Measurements from ENCODE around the gene KRT36. TPM values are rescaled to one million over a fixed set of nuclear protein-coding genes. Genes with fewer than 3 reads are reported as not detected.

Gene KRT36
- total RNA-seq, 4 donors from 2014 or later: not detected

DNA sequence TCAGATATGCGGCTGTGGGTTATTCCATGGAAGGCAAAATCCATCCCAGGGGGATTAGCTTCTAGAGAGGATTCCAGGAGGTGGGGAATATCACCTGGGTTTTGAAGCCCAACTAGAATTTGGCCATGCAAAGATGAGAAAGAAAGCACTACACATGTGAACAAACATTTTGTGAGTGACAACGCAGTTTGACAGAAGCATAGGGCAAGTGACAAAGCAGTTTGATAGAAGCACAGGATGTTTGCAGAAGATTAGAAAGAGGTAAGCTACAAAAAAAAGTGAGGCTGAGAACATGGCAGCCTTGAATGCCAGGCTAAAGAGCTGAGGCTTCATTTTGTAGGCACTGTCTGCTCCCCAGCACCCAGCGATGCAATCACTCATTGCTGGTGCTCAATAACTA, 36.6 kb downstream of the KRT36 start:
- no peaks in the 10 kb centered on the region for H3K27me3 ChIP-seq
- H3K9me3 ChIP-seq: no peaks in the 10 kb centered on the region
- H3K4me3 ChIP-seq: no peak overlapping the region
- no peak for DNase-seq
- H3K27ac ChIP-seq: no peak overlapping the region
- no peaks in the 10 kb centered on the region for H3K4me1 ChIP-seq
- intact Hi-C loops (cut with DNase I; ENCODE audit: low total_unique reads): no loop called here
- no peaks in the 10 kb centered on the region for H3K36me3 ChIP-seq
- TF ChIP-seq CTCF (IDR thresholded peaks at IDR 0.05) (no peak), POLR2A (IDR thresholded peaks at IDR 0.05) (no peak)

DNA sequence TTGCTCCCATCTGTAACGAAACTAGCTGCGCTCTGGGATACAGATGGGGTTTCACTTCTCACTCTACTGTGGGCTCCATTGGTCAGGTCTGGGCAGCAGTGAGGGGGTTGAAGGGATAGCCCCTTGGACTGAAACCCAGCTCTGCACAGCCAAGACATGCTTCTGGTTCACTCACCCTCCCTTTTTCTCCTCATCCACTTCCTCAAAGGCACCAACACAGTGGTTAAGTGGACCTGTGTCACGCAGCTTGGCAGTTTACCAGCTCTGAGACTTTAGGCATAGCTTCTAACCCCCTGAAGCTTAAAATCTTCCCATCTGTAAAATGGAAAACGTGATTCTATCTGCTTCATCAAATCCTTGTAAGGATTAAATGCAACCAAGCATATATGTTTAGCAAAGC, 37.4 kb downstream of the KRT36 start:
- DNase-seq: no peak
- intact Hi-C loops (cut with DNase I; ENCODE audit: low total_unique reads): no loop called here
- Histone ChIP-seq H3K36me3 (no peaks in the 10 kb centered on the region), H3K4me3 (no peak overlapping the region), H3K27ac (no peak overlapping the region), H3K4me1 (no peaks in the 10 kb centered on the region), H3K27me3 (no peaks in the 10 kb centered on the region), H3K9me3 (no peaks in the 10 kb centered on the region)
- TF ChIP-seq POLR2A (IDR thresholded peaks at IDR 0.05): no peak
- no peak for TF ChIP-seq CTCF (IDR thresholded peaks at IDR 0.05)

DNA sequence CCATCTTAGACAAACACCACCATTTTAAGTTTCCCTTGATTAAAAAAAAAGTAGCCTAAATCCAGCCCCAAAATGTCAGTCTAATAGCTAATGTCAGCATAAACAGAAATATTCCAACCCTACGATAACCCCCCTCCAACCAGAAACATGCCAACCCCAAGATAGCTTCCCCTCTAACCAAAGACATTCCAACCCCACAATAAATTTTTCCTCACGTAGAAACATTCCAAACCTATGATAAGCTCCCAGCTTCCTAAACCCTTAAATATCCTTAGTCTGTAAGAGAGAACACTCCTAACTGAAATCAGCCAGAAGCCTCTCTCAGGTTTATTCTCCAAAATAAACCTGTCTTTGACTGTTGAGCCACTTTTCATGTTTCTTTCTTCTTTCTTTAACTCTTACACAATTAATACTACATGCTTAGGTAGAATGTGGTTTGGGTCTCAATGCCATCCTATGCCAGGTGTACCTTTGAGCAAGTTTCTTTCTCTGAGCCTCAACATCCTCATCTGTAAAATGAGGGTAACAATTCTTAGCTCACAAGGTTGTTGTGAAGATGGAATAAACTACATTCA, 38.5 kb downstream of the KRT36 start:
- Histone ChIP-seq H3K9me3 (no peaks in the 10 kb centered on the region), H3K4me3 (no peak overlapping the region), H3K36me3 (no peaks in the 10 kb centered on the region), H3K27me3 (no peaks in the 10 kb centered on the region), H3K27ac (no peak overlapping the region), H3K4me1 (no peaks in the 10 kb centered on the region)
- no peak for DNase-seq
- no peak for TF ChIP-seq CTCF (IDR thresholded peaks at IDR 0.05)
- TF ChIP-seq POLR2A (IDR thresholded peaks at IDR 0.05): no peak
- intact Hi-C loops (cut with DNase I; ENCODE audit: low total_unique reads): no loop called here

DNA sequence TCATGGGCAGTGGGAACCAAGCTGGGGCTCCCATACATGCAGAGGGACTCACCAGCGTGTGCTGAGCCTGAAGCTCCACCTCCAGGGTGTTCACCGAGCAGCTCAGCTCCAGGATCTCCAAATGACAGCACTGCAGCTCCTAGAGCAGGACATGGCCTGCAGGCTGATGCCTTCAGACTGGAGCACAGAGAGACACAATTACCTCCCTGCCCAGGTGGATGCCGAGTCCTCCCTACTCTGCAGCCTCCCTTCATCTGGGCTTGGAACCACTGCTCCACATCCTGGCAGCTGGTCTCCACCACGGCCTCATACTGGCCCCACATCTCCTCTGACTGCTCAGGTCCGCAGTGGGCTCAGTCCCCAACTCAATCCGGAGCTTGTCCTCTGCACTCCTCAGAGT, 40.7 kb downstream of the KRT36 start:
- Histone ChIP-seq H3K27me3 (no peaks in the 10 kb centered on the region), H3K27ac (no peak overlapping the region), H3K4me1 (no peaks in the 10 kb centered on the region), H3K9me3 (no peaks in the 10 kb centered on the region), H3K4me3 (no peak overlapping the region), H3K36me3 (no peaks in the 10 kb centered on the region)
- DNase-seq: no peak
- intact Hi-C loops (cut with DNase I; ENCODE audit: low total_unique reads): no loop called here
- TF ChIP-seq CTCF (IDR thresholded peaks at IDR 0.05) (no peak), POLR2A (IDR thresholded peaks at IDR 0.05) (no peak)

GRCh38 chr17:41448506-41448905, 41.2 kb downstream of the KRT36 start:
- no peaks in the 10 kb centered on the region for H3K36me3 ChIP-seq
- no peak overlapping the region for H3K4me3 ChIP-seq
- H3K27ac ChIP-seq: no peak overlapping the region
- intact Hi-C loops (cut with DNase I; ENCODE audit: low total_unique reads): no loop called here
- no peaks in the 10 kb centered on the region for H3K27me3 ChIP-seq
- DNase-seq: no peak
- TF ChIP-seq CTCF (IDR thresholded peaks at IDR 0.05) (no peak), POLR2A (IDR thresholded peaks at IDR 0.05) (no peak)
- H3K9me3 ChIP-seq: no peaks in the 10 kb centered on the region
- H3K4me1 ChIP-seq: no peaks in the 10 kb centered on the region

All from uterus (tissue), 4 donors.